Liver (tissue), 9 donors: ENCODE results near the gene TWSG1. TPM values are rescaled to one million over a fixed set of nuclear protein-coding genes. Genes with fewer than 3 reads are reported as not detected.

Experiments used
- DNase-seq: peaks from one replicate; pipeline ENCODE4 v3.0.0-alpha.2; 2017; ENCODE audit warnings: low spot score
- H3K27ac ChIP-seq, 2 donors: one replicate each; pipeline ENCODE4 v1.7.0; 2013; ENCODE audit warnings: inconsistent platforms in 2 of 2, low read length in 2 of 2, control low read depth in 1 of 2, low read depth in 1 of 2, mild to moderate bottlenecking in 1 of 2
- H3K27me3 ChIP-seq, 4 donors: one replicate each; pipeline versions ENCODE4 v1.6.1 to v1.7.0; 2013; ENCODE audit warnings: low read length in 3 of 4, inconsistent platforms in 1 of 4, mild to moderate bottlenecking in 1 of 4, moderate library complexity in 1 of 4; ENCODE audit not compliant: control insufficient read depth in 4 of 4, insufficient read depth in 4 of 4
- H3K36me3 ChIP-seq, 4 donors: one replicate each; pipeline versions ENCODE4 v1.6.1 to v1.7.0; 2013; ENCODE audit warnings: low read length in 3 of 4, mild to moderate bottlenecking in 3 of 4, low read depth in 1 of 4, moderate library complexity in 1 of 4; ENCODE audit not compliant: control insufficient read depth in 4 of 4, insufficient read depth in 3 of 4
- H3K4me1 ChIP-seq, 4 donors: one replicate each; pipeline versions ENCODE4 v1.6.1 to v1.7.0; 2013; ENCODE audit warnings: low read length in 3 of 4, mild to moderate bottlenecking in 3 of 4, moderate library complexity in 1 of 4; ENCODE audit not compliant: control insufficient read depth in 4 of 4, insufficient read depth in 4 of 4
- H3K4me3 ChIP-seq, 3 donors: one replicate each; pipeline versions ENCODE4 v1.6.1 to v1.7.0; 2013; ENCODE audit warnings: low read length in 3 of 3, control low read depth in 1 of 3, low read depth in 1 of 3, mild to moderate bottlenecking in 1 of 3
- H3K9ac ChIP-seq, 2 donors: one replicate each; pipeline ENCODE4 v1.7.0; 2013; ENCODE audit warnings: low read length in 2 of 2, mild to moderate bottlenecking in 2 of 2, moderate library complexity in 2 of 2, control low read depth in 1 of 2, low read depth in 1 of 2
- H3K9me3 ChIP-seq, 4 donors: one replicate each; pipeline versions ENCODE4 v1.6.1 to v1.7.0; 2013; ENCODE audit warnings: low read length in 3 of 4; ENCODE audit not compliant: control insufficient read depth in 4 of 4
- CTCF ChIP-seq: fragments of 150-350 bp; IDR thresholded peaks from 2 replicates; pipeline ENCODE4 v1.5.1; 2017; ENCODE audit warnings: improper control_type of control experiment, low read depth, low read length; ENCODE audit not compliant: missing input control
- FOXA2 ChIP-seq: IDR thresholded peaks from 2 replicates; pipeline ENCODE4 v1.6.1; 2016; ENCODE audit warnings: antibody characterized with exemption
- GABPA ChIP-seq, 2 donors: IDR thresholded peaks in 1 of 2; conservative IDR thresholded peaks in 1 of 2; 2 replicates each; pipeline ENCODE4 v1.6.1; 2016; ENCODE audit warnings: antibody characterized with exemption in 2 of 2, mild to moderate bottlenecking in 1 of 2, moderate library complexity in 1 of 2
- HNF4G ChIP-seq: IDR thresholded peaks from 2 replicates; pipeline ENCODE4 v1.6.1; 2016; ENCODE audit warnings: antibody characterized with exemption
- JUND ChIP-seq, 2 donors: IDR thresholded peaks; 2 replicates each; pipeline ENCODE4 v1.6.1; 2016; ENCODE audit warnings: antibody characterized with exemption in 2 of 2
- NR2F2 ChIP-seq: IDR thresholded peaks from 2 replicates; pipeline ENCODE4 v1.6.1; 2016; ENCODE audit warnings: antibody characterized with exemption
- RAD21 ChIP-seq, 2 donors: IDR thresholded peaks; 2 replicates each; pipeline ENCODE4 v1.6.1; 2016; ENCODE audit warnings: antibody characterized with exemption in 2 of 2, mild to moderate bottlenecking in 2 of 2
- REST ChIP-seq: IDR thresholded peaks from 2 replicates; pipeline ENCODE4 v1.6.1; 2016; ENCODE audit warnings: antibody characterized with exemption, mild to moderate bottlenecking
- RXRA ChIP-seq, 2 donors: IDR thresholded peaks; 2 replicates each; pipeline ENCODE4 v1.6.1; 2017 to 2018; ENCODE audit warnings: antibody characterized with exemption in 2 of 2, mild to moderate bottlenecking in 1 of 2
- SP1 ChIP-seq: IDR thresholded peaks from 2 replicates; pipeline ENCODE4 v1.6.1; 2018; ENCODE audit warnings: antibody characterized with exemption, mild to moderate bottlenecking
- WGBS: extraction: QIAGEN DNeasy Blood & Tissue Kit; methylation state at CpG from one replicate; pipeline ENCODE4 v1.1.7; 2013; 5-methylcytosine and 5-hydroxymethylcytosine counted together
- polyA plus RNA-seq, 2 donors: library from polyadenylated mRNA; stranded (reverse) in 1 of 2; unstranded in 1 of 2; fragments of 200-250 nt in 1 of 2; fragments of >200 nt in 1 of 2; fragmentation: Nextera tagmentation in 1 of 2; extraction: Ambion mirVana in 1 of 2; gene quantifications; one replicate each; pipeline versions ENCODE4 v1.2.1 to v1.2.3, GENCODE V29; 2013 to 2015
- total RNA-seq, 2 donors: library from RNA; depleted of rRNA; stranded (reverse); fragments of >200 nt; gene quantifications; one replicate each; pipeline ENCODE4 v1.2.3, GENCODE V29; 2014
- TF ChIP-seq, protein P1 (sequence below): IDR thresholded peaks from 2 replicates; pipeline ENCODE4 v1.6.1; 2016; ENCODE audit warnings: antibody characterized with exemption
- donor health status: healthy.
- donor health status: healthy.
- donor health status: healthy.
- donor health status: healthy.
- donor health status: healthy.

Gene TWSG1
- total and polyA plus RNA-seq, 4 donors = 3.9 to 11.1 (median 5.4) TPM

- TF ChIP-seq FOXA2 = no peak
- TF ChIP-seq RXRA (IDR thresholded peaks at IDR 0.05) = no peak
- no peak for TF ChIP-seq RAD21 (IDR thresholded peaks at IDR 0.05)
Observed at GRCh38 chr18:9410515-9410914, 75.9 kb downstream of the TWSG1 start (continued).

DNA sequence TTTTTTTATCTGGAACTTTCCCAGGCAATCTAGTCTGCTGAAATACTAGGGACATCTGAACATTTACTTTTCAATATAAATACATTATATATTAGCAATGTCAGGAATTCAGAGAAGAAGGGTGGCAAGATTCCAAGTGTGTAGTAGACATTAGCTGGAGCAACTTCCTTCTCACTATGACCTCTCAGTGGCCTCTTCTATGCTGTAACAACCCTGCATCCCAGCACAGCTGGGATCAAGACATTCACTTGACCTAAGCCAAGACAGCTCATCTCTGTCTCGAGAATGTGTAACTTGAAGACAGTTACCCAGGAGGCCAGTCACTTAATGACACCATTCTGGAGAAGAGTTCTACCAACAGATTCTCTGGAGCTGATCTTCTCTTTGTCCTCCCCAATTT, 79.0 kb downstream of the TWSG1 start:
- 84% methylated on average over 1 of the region's 1 CpG for WGBS

More for the DNA sequence above, 79.0 kb downstream of the TWSG1 start:
- no peak for TF ChIP-seq CTCF
- no peak for TF ChIP-seq HNF4G
- no peak for TF ChIP-seq SP1
- TF ChIP-seq GABPA (IDR thresholded peaks at IDR 0.05 in 1 of 2, conservative IDR thresholded peaks at IDR 0.05 in 1 of 2) = no peak
- peak; percentile 74 for TF ChIP-seq NR2F2
- TF ChIP-seq REST = no peak
- no peak for TF ChIP-seq FOXA2
- TF ChIP-seq, protein P1, sequence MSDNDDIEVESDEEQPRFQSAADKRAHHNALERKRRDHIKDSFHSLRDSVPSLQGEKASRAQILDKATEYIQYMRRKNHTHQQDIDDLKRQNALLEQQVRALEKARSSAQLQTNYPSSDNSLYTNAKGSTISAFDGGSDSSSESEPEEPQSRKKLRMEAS = no peak
- TF ChIP-seq RXRA (IDR thresholded peaks at IDR 0.05) = peak in 1 of 2 donors; percentile 7
- no peak for TF ChIP-seq JUND (IDR thresholded peaks at IDR 0.05)
- no peaks in the 10 kb centered on the region for H3K4me1 ChIP-seq
- H3K27ac ChIP-seq = no peak overlapping the region
- no peak for DNase-seq
- no peaks in the 10 kb centered on the region for H3K27me3 ChIP-seq
- H3K4me3 ChIP-seq = no peak overlapping the region
- no peaks in the 10 kb centered on the region for H3K9me3 ChIP-seq
- no peaks in the 10 kb centered on the region for H3K36me3 ChIP-seq
- H3K9ac ChIP-seq = no peak overlapping the region
